Sigmoid colon (tissue), 7 donors: ENCODE data around the gene SDR39U1. TPM values are rescaled to one million over a fixed set of nuclear protein-coding genes. Genes with fewer than 3 reads are reported as not detected.

Experiments
- DNase-seq: peaks from one replicate; pipeline ENCODE4 v3.0.0-alpha.2; 2019
- H3K27ac ChIP-seq, 4 donors: fragments of 200-600 bp; sonication (generic); one replicate each; pipeline ENCODE4 v1.5.1; 2016 to 2019; ENCODE audit warnings: mild to moderate bottlenecking in 1 of 4
- H3K27me3 ChIP-seq, 3 donors: fragments of 200-600 bp; sonication (generic); one replicate each; pipeline ENCODE4 v1.5.1; 2019; ENCODE audit warnings: mild to moderate bottlenecking in 1 of 3
- H3K36me3 ChIP-seq, 4 donors: fragments of 200-600 bp; sonication (generic); one replicate each; pipeline ENCODE4 v1.5.1; 2016 to 2019
- H3K4me1 ChIP-seq, 4 donors: fragments of 200-600 bp; sonication (generic); one replicate each; pipeline ENCODE4 v1.5.1; 2017 to 2019
- H3K4me3 ChIP-seq, 4 donors: fragments of 200-600 bp; sonication (generic); one replicate each; pipeline ENCODE4 v1.5.1; 2017 to 2019; ENCODE audit warnings: mild to moderate bottlenecking in 2 of 4, moderate library complexity in 1 of 4
- H3K9me3 ChIP-seq, 4 donors: fragments of 200-600 bp in 3 of 4; sonication (generic) in 3 of 4; one replicate each; pipeline versions ENCODE4 v1.5.1 to v1.6.1; 2013 to 2019
- EP300 ChIP-seq, 4 donors: sonication (generic); formaldehyde crosslinking; IDR thresholded peaks; one replicate each; pipeline ENCODE4 v1.6.1; 2017; ENCODE audit warnings: antibody characterized with exemption in 4 of 4
- POLR2A ChIP-seq, 2 donors: fragments of 450-650 bp; IDR thresholded peaks; one replicate each; pipeline ENCODE4 v1.6.1; 2016; ENCODE audit warnings: antibody characterized with exemption in 2 of 2, mild to moderate bottlenecking in 2 of 2, moderate library complexity in 2 of 2
- POLR2AphosphoS5 ChIP-seq, 4 donors: sonication (generic); formaldehyde crosslinking; IDR thresholded peaks; one replicate each; pipeline ENCODE4 v1.6.1; 2017; ENCODE audit warnings: antibody characterized with exemption in 4 of 4
- WGBS, 2 donors: extraction: QIAGEN DNeasy Blood & Tissue Kit; methylation state at CpG; one replicate each; pipeline ENCODE4 v1.1.7; 2013; 5-methylcytosine and 5-hydroxymethylcytosine counted together
- intact Hi-C: fragments of 100-400 bp; cut with DNase I; formaldehyde crosslinking; loops from one replicate; pipeline ENCODE4 v1.15.1; 2023
- polyA plus RNA-seq, 3 donors: library from polyadenylated mRNA; stranded (reverse); fragments of 200-250 nt; gene quantifications; one replicate each; pipeline ENCODE4 v1.2.3, GENCODE V29; 2013
- total RNA-seq, 4 donors: library from RNA; depleted of rRNA; stranded (reverse); fragments of >200 nt; gene quantifications; one replicate each; pipeline ENCODE4 v1.1.0, GENCODE V29; 2016
- TF ChIP-seq, protein P1 (sequence below), 4 experiments: fragments of 450-650 bp in 3 of 4; fragments of 200-600 bp in 1 of 4; IDR thresholded peaks; one replicate each; pipeline ENCODE4 v1.5.1; 2016 to 2019; ENCODE audit warnings: antibody characterized with exemption in 4 of 4, mild to moderate bottlenecking in 3 of 4, moderate library complexity in 2 of 4
- donor health status: healthy with polysubstance abuse.
- donor health status: Bipolar disorder and iron deficiency.
- donor health status: healthy.

Gene SDR39U1
- total and polyA plus RNA-seq, 7 donors, result 30.3 to 57.3 (median 35.4) TPM

DNA sequence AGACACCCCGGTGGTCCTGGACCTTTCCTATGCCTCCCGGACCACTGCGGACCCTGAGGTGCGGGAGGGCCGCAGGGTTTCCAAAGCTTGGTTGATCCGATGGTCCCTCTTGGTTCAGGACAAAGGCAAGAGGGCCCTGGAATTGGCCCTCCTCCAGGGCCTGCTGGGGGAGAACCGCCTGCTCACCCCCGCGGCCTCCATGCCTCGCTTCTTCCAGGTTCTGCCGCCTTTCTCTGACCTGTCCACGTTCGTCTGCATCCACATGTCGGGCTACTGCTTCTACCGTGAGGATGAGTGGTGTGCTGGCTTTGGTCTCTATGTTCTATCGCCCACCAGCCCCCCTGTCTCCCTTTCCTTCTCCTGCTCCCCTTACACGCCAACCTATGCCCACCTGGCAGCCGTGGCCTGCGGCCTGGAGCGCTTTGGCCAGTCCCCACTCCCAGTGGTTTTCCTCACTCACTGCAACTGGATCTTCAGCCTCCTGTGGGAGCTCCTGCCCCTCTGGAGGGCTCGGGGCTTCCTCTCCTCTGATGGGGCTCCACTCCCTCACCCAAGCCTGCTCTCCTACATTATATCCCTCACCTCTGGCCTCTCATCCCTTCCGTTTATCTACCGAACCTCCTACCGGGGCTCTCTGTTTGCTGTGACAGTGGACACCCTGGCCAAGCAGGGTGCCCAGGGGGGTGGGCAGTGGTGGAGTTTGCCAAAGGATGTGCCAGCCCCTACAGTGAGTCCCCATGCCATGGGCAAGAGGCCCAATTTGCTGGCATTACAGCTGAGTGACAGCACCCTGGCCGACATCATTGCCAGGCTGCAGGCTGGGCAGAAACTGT lies 26.9 kb downstream of the SDR39U1 start:
- DNase-seq, result no peak
- Histone ChIP-seq H3K27me3 (no peaks in the 10 kb centered on the region), H3K4me1 (peaks cover 0 to 7% (median 0%) of the 10 kb centered on the region in 4 donors), H3K36me3 (peaks cover 0 to 29% (median 9%) of the 10 kb centered on the region in 4 donors), H3K4me3 (no peak overlapping the region), H3K9me3 (no peaks in the 10 kb centered on the region), H3K27ac (no peak overlapping the region)
- TF ChIP-seq, protein P1, sequence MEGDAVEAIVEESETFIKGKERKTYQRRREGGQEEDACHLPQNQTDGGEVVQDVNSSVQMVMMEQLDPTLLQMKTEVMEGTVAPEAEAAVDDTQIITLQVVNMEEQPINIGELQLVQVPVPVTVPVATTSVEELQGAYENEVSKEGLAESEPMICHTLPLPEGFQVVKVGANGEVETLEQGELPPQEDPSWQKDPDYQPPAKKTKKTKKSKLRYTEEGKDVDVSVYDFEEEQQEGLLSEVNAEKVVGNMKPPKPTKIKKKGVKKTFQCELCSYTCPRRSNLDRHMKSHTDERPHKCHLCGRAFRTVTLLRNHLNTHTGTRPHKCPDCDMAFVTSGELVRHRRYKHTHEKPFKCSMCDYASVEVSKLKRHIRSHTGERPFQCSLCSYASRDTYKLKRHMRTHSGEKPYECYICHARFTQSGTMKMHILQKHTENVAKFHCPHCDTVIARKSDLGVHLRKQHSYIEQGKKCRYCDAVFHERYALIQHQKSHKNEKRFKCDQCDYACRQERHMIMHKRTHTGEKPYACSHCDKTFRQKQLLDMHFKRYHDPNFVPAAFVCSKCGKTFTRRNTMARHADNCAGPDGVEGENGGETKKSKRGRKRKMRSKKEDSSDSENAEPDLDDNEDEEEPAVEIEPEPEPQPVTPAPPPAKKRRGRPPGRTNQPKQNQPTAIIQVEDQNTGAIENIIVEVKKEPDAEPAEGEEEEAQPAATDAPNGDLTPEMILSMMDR (IDR thresholded peaks at IDR 0.05), result no peak
- no peak for TF ChIP-seq EP300 (IDR thresholded peaks at IDR 0.05)
- TF ChIP-seq POLR2A (IDR thresholded peaks at IDR 0.05), result no peak
- no peak for TF ChIP-seq POLR2AphosphoS5 (IDR thresholded peaks at IDR 0.05)
- 92 to 93% methylated on average over 25 of the region's 25 CpGs for WGBS, 2 donors
- intact Hi-C loops, result no loop called here

DNA sequence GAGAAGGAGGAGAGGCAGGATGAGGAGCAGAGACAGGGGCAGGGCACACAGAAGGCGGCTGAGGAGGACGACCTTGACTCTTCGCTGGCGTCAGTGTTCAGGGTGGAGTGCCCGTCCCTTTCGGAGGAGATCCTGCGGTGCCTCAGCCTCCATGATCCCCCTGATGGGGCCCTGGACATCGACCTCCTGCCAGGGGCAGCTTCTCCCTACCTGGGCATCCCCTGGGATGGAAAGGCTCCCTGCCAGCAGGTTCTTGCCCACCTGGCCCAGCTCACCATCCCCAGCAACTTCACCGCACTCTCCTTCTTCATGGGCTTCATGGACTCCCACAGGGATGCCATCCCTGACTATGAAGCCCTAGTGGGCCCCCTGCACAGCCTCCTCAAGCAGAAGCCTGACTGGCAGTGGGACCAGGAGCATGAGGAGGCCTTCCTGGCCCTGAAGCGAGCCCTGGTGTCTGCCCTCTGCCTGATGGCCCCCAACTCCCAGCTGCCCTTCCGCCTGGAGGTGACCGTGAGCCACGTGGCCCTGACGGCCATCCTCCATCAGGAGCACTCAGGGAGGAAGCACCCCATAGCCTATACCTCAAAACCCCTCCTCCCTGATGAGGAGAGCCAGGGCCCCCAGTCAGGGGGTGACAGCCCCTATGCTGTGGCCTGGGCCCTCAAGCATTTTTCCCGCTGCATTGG lies 27.7 kb downstream of the SDR39U1 start:
- Histone ChIP-seq H3K36me3 (peaks cover 0 to 33% (median 9%) of the 10 kb centered on the region in 4 donors), H3K27ac (no peak overlapping the region), H3K4me1 (peaks cover 0 to 7% (median 0%) of the 10 kb centered on the region in 4 donors), H3K27me3 (no peaks in the 10 kb centered on the region), H3K9me3 (no peaks in the 10 kb centered on the region), H3K4me3 (no peak overlapping the region)
- no peak for TF ChIP-seq EP300 (IDR thresholded peaks at IDR 0.05)
- no peak for TF ChIP-seq POLR2AphosphoS5 (IDR thresholded peaks at IDR 0.05)
- TF ChIP-seq POLR2A (IDR thresholded peaks at IDR 0.05), result no peak
- TF ChIP-seq, protein P1 (IDR thresholded peaks at IDR 0.05), result no peak
- DNase-seq, result no peak
- 91 to 92% methylated on average over 15 of the region's 15 CpGs for WGBS, 2 donors
- intact Hi-C loops, result loop anchor here (5.0 kb wide), 1 partner anchor 83 kb away; no protein-coding TSS in a partner anchor

DNA sequence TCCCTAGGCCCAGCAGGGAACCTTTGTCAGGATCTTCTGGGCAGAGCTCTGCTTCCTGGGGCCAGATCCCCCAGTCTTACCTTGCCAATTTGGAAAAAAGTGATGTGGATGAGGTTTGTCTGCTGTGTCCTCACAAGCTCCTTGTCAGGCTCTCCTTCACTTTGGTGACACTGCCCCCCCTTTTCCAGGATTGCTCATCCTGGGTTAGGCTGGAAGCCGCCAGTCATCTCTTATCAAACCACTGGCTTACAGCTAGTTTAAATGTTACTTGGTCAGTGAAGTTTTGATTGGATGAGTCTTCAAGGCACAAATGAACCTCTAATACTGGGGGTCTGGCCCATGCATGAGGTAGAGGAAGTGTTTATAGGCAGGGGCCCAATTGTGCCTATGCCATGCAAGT lies 28.5 kb downstream of the SDR39U1 start:
- peak; percentile 38 for DNase-seq
- TF ChIP-seq EP300 (IDR thresholded peaks at IDR 0.05) (no peak), POLR2A (IDR thresholded peaks at IDR 0.05) (no peak), POLR2AphosphoS5 (IDR thresholded peaks at IDR 0.05) (no peak)
- TF ChIP-seq, protein P1 (IDR thresholded peaks at IDR 0.05), result no peak
- Histone ChIP-seq H3K4me1 (peaks cover 0 to 7% (median 0%) of the 10 kb centered on the region in 4 donors), H3K27me3 (no peaks in the 10 kb centered on the region), H3K9me3 (no peaks in the 10 kb centered on the region), H3K36me3 (peaks cover under 1 to 41% (median 10%) of the 10 kb centered on the region in 4 donors), H3K27ac (no peak overlapping the region), H3K4me3 (no peak overlapping the region)
- WGBS, 2 donors, result 93 to 98% methylated on average over 1 of the region's 1 CpG
- intact Hi-C loops, result loop anchor here (5.0 kb wide), 1 partner anchor 82 kb away; no protein-coding TSS in a partner anchor

DNA sequence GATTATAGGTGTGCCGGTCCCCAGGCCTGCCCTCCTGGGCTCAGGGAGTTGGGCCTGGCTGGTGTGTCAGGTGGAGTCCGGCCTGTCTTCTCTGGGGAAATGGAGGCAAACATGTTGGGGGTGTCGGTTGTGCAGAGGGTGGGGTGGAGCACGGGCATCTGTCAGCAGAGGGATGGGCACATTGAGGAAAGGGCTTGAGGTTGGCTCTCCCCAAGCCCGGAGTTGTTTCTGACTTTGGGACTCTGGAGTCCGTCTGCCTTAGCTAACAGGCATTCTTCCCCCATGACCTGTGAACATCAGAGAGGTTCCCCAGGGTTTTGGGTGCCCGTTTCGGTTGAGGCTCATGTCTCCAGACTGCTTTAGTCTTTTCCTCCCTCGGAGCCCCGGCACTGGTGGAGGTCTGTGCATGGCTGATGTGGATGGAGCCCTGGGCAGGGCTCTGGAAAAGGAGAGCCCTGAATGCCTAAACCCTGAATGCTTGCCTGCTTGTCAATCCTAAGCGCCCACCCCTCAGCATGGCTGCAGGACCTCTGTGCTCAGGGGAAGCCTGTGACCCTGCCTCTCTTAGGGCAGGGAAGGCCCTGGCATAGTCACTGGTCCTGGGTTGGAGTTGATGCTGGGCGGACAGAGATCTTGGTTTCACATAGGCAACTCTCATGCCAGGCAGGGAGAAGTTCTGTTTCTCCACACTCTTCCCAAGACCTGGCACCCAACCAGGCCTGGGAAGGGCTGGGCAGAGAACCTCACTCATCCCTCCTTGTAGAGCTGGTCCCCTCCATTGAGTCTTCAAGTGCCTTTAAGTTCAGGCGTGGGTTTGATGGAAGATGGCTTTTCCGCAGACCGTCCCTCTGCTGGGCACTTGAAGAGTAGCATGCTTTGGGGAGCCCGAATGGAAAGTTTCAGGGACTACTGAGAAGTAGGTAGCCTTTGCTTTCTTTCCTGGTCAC lies 30.9 kb downstream of the SDR39U1 start:
- 68 to 73% methylated on average over 16 of the region's 16 CpGs for WGBS, 2 donors
- Histone ChIP-seq H3K9me3 (no peaks in the 10 kb centered on the region), H3K4me1 (no peaks in the 10 kb centered on the region), H3K36me3 (peaks cover 7 to 62% (median 18%) of the 10 kb centered on the region in 4 donors), H3K4me3 (no peak overlapping the region), H3K27me3 (no peaks in the 10 kb centered on the region), H3K27ac (no peak overlapping the region)
- intact Hi-C loops, result loop anchor here (5.0 kb wide), 1 partner anchor 79 kb away; no protein-coding TSS in a partner anchor
- peak; percentile 69 for DNase-seq
- TF ChIP-seq, protein P1 (IDR thresholded peaks at IDR 0.05), result peak; percentile 25 to 73 (median 61)
- TF ChIP-seq POLR2AphosphoS5 (IDR thresholded peaks at IDR 0.05) (peak in 1 of 4 donors; percentile 7), POLR2A (IDR thresholded peaks at IDR 0.05) (no peak), EP300 (IDR thresholded peaks at IDR 0.05) (no peak)
